ENCODE results near the gene QPCT.
A peak's percentile ranks its signal among the peaks of the same experiment; 100 is the strongest.

Gene QPCT

DNA sequence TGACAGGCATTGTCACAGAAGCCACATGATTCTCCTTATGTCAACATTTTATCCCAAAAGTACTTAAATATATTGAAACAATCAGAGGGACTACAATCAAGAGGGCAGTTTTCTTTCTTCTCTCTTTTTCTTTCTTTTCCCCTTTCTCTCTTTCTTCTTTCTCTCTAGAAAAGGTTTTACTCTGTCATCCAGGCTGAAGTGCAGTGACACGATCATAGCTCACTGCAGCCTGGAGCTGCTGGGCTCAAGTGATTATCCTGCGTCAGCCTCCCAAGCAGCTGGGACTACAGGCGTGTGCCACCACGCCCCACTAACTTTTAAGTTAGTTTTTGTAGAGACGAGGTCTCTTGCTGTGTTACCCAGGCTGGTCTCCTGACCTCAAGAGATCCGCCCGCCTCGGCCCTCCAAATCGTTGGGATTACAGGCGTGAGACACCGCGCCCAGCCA lies 18.8 kb upstream of the QPCT start:
- DNase-seq, result no peak

GRCh38 chr2:37326285-37326684 lies 18.1 kb upstream of the QPCT start:
- DNase-seq, result no peak

GRCh38 chr2:37326866-37327634 lies 17.4 kb upstream of the QPCT start:
- DNase-seq, result no peak

GRCh38 chr2:37330681-37331080 lies 13.7 kb upstream of the QPCT start:
- DNase-seq, result no peak

DNA sequence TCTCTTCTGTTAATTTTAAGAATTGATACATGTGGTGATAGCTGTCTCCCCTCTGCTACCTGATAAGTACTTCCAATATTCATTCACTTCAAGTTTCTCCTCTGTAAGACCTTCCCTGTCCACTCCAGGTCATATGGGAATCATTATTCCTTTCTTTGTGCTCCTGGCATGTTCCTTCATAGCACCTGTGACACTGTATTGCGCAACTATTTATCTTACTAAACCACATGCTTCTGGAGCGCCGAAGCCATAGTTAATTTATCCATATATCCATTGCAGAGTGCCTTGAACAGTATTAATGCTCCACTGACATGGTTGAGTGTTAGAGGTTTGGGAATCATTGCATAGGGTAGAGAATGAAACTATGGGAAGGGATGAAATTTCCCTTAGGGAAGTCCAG lies 11.9 kb upstream of the QPCT start:
- no peak for DNase-seq

GRCh38 chr2:37333256-37333655 lies 11.2 kb upstream of the QPCT start:
- DNase-seq, result no peak

DNA sequence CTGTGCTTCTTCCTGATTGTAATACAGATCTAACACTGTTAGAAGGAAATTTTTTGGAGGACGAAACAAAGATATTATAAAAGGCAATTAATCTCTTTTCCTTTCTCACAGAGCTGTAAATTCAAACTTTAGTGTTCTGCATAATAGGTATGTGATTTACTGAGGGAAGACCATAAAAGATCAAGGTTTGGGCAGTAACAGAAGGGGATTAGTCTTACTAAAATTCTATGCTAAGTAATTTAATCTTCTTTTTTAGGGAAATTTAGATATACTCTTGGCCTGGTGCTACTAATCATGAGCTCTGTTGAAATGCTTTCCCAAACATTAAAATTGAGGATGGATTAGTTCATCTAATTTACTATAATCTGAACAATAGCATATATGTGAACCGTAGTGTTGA lies 8.8 kb upstream of the QPCT start:
- DNase-seq, result no peak

GRCh38 chr2:37337620-37338280 lies 6.7 kb upstream of the QPCT start:
- no peak for DNase-seq

DNA sequence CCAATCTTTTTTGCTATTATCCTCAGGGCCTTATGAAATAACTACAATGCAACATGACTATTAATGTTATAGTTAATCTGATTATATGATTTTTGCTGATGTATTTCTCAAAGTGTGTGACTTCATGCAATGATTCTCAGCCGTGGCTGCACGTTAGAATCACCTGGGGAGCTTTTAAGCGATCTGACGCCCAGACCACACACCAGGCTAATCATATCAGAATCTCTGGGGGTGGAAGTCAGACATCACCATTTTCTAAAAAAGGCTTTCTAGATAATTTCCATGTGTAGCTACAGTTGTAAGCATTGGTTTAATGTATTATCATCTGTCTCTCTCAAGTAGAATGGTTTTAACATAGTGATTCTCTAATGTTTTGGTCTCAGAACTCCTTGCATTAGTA lies 5.5 kb upstream of the QPCT start:
- peak; percentile 19 for DNase-seq

GRCh38 chr2:37340637-37341036 lies 3.8 kb upstream of the QPCT start:
- no peak for DNase-seq

DNA sequence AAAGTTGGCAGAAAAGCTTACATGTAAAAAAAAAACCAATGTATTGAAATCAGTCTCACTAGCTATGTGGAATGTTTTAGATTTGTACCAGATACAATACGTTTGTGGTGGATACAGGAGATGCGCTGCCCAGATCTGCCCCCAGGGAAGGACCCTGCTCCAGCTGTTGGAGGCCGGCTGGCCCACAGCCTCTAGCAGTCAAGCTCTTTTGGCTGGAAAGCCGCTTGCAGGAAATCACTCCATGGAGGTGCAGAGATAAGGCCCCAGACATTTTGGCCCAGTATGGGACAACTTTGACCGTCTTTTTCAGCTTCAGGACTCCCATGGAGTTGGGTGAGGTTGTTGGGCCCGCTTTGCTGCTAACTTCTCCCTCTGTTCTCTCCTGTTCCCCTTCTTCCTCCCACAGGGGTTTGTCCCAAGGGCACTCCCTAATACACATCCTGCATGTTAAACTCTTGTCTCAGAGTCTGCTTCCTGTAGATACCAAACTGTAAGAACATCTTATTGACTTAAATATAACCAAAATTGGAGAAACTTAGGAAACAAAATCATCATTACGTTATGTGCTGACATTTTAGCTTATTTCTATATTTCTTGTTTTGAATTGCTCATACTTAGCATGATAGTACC lies 1.7 kb upstream of the QPCT start:
- DNase-seq, result no peak

DNA sequence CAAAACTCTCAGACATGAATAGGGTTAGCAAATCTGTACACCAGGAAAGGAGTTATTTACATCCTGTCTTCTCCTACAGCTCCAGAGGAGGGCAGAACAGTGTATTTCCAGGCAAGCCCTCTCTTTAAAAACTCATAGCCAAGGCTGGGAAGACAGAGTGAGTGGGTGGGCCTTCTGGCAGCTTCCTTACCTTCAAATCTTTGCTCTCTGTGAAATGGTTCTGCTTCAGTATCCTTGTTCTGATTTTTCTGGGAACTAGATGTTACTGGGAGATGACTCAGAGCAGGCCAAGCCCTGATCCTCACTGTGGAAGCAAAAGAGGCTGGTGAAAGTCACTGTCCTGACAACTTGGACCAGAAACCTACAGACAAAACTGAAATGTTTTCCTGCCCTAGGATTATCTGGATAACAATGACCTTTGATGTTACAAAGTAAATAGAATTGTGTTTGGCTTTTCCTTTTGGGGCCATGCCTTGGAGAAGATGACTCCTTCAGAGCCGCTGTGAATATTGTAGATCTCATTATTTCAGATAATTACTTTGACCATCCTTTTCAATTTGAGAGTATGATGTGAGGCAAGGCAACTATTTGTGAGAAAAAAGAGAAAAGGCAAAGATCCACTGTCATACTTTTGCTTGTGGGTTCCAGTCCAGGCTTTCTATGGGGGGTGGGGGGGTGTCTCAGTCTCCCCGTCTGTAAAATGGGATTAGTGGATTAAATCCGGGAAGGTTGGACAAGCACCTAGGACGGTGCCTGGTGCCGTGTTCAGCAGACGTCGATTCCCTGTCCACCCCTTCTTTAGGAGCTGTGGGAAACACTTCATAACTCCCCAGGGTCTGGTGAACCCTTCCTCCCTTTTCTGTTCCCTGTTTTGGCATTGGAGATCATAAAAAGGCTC lies 644 bp upstream of the QPCT start:
- no peak for DNase-seq

- no peak for DNase-seq
Measured at GRCh38 chr2:37348155-37348554, 3.7 kb downstream of the QPCT start.

DNA sequence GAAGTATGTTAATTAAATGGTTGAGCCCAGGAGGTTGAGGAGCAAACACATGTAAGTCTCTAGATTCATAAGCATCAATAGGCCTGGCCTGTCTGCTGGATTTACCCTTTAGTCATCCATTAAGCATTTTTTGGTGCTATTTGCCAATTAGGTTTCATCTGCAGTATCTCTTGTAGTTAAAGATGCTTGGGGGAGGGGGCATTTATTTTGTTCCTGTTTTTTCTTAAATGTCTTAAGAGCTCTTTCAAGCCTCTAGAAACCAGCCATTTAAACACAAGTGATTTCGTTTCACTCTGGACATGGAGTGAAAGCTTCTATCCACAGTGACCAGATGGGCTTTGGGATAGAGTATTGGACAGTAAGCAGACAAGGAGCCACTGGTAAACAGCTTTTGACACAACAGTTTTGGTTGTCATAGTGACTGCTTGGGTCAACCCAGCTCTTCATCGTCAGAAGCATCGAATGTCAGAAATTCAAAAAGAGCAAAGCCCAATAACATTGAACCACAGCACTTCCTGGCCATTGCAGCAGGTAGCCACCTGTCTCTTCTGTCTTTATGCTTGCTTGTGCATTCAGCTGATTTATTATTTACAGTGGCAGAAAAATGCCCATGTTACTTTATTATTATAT lies 4.9 kb downstream of the QPCT start:
- DNase-seq, result no peak

- no peak for DNase-seq
Measured at GRCh38 chr2:37350034-37350433, 5.6 kb downstream of the QPCT start.

GRCh38 chr2:37354531-37354930 lies 10.1 kb downstream of the QPCT start:
- no peak for DNase-seq

DNA sequence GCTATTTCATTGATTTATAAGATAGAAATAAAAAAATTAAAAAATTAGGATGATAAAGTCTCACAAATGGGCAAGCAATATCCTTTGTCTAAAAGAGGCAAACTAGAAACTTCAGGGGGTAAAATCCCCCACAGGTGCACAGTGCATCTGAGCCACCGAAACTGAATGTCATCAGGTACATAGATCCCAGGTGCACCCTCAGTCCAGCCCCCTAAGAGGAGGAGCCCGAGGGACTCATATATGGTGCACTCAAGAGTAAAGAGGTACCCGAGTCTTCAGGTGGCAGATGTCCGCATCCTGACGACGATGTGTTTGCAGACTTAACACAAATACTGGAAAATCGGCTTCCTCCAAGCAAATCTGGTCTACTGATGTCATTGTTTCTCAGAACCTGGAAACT lies 11.3 kb downstream of the QPCT start:
- DNase-seq, result no peak

GRCh38 chr2:37356299-37356698 lies 11.9 kb downstream of the QPCT start:
- no peak for DNase-seq

- no peak for DNase-seq
Measured at GRCh38 chr2:37357069-37357468, 12.6 kb downstream of the QPCT start.

GRCh38 chr2:37357530-37357929 lies 13.1 kb downstream of the QPCT start:
- DNase-seq, result no peak

- DNase-seq, result no peak
Measured at GRCh38 chr2:37358466-37358865, 14.0 kb downstream of the QPCT start.

- DNase-seq, result no peak
Measured at GRCh38 chr2:37361216-37361815, 16.9 kb downstream of the QPCT start.
